Esophagus (tissue), 2 donors: ENCODE results near the gene MKI67. TPM values are rescaled to one million over a fixed set of nuclear protein-coding genes. Genes with fewer than 3 reads are reported as not detected.
"Not testable (repeated sequence)": the region's sequence is repeated elsewhere in the genome, so short reads cannot be mapped to it uniquely, and the experiment has no call there.

Experiments used
- H3K27ac ChIP-seq, 2 donors: one replicate each; pipeline ENCODE4 v1.5.1; 2013; ENCODE audit warnings: low read depth in 2 of 2, mild to moderate bottlenecking in 2 of 2, inconsistent platforms in 1 of 2, low read length in 1 of 2, moderate library complexity in 1 of 2
- H3K27me3 ChIP-seq, 2 donors: one replicate each; pipeline ENCODE4 v1.6.1; 2013; ENCODE audit warnings: low read length in 2 of 2, control low read depth in 1 of 2, mild to moderate bottlenecking in 1 of 2; ENCODE audit not compliant: insufficient read depth in 2 of 2, control insufficient read depth in 1 of 2
- H3K36me3 ChIP-seq, 2 donors: one replicate each; pipeline ENCODE4 v1.6.1; 2013; ENCODE audit warnings: low read length in 1 of 2; ENCODE audit not compliant: control insufficient read depth in 2 of 2, insufficient read depth in 2 of 2
- H3K4me1 ChIP-seq, 2 donors: one replicate each; pipeline ENCODE4 v1.6.1; 2013; ENCODE audit warnings: low read length in 1 of 2; ENCODE audit not compliant: control insufficient read depth in 2 of 2, insufficient read depth in 2 of 2
- H3K4me3 ChIP-seq, 2 donors: one replicate each; pipeline ENCODE4 v1.5.1; 2013; ENCODE audit warnings: low read length in 2 of 2, mild to moderate bottlenecking in 2 of 2, low read depth in 1 of 2, moderate library complexity in 1 of 2
- H3K9me3 ChIP-seq, 2 donors: one replicate each; pipeline ENCODE4 v1.6.1; 2013; ENCODE audit warnings: mild to moderate bottlenecking in 2 of 2, low read depth in 1 of 2, low read length in 1 of 2, moderate library complexity in 1 of 2; ENCODE audit not compliant: control insufficient read depth in 2 of 2, insufficient read depth in 1 of 2
- WGBS, 2 donors: extraction: QIAGEN DNeasy Blood & Tissue Kit; methylation state at CpG; one replicate each; pipeline ENCODE4 v1.1.7; 2013; 5-methylcytosine and 5-hydroxymethylcytosine counted together
- polyA plus RNA-seq, 2 donors: library from polyadenylated mRNA; stranded (reverse); fragments of 200-250 nt; gene quantifications; one replicate each; pipeline ENCODE4 v1.2.3, GENCODE V29; 2013
- donor health status: healthy with polysubstance abuse.
- donor health status: Bipolar disorder and iron deficiency.

Gene MKI67
- polyA plus RNA-seq, 2 donors = 8.7 to 8.9 TPM

GRCh38 chr10:128098631-128099030 lies 27.6 kb downstream of the MKI67 start:
- Histone ChIP-seq H3K36me3 (peaks cover 0 to 3% of the 10 kb centered on the region in 2 donors), H3K9me3 (no peaks in the 10 kb centered on the region), H3K4me1 (no peaks in the 10 kb centered on the region), H3K4me3 (no peak overlapping the region), H3K27me3 (no peaks in the 10 kb centered on the region), H3K27ac (no peak overlapping the region)
- WGBS, 2 donors = 90 to 91% methylated on average over 10 of the region's 10 CpGs

GRCh38 chr10:128097783-128098182 lies 28.4 kb downstream of the MKI67 start:
- Histone ChIP-seq H3K9me3 (no peaks in the 10 kb centered on the region), H3K36me3 (peaks cover 0 to 3% of the 10 kb centered on the region in 2 donors), H3K27me3 (no peaks in the 10 kb centered on the region), H3K4me3 (no peak overlapping the region), H3K27ac (no peak overlapping the region), H3K4me1 (no peaks in the 10 kb centered on the region)
- 85% methylated on average over 8 of the region's 8 CpGs for WGBS, 2 donors

DNA sequence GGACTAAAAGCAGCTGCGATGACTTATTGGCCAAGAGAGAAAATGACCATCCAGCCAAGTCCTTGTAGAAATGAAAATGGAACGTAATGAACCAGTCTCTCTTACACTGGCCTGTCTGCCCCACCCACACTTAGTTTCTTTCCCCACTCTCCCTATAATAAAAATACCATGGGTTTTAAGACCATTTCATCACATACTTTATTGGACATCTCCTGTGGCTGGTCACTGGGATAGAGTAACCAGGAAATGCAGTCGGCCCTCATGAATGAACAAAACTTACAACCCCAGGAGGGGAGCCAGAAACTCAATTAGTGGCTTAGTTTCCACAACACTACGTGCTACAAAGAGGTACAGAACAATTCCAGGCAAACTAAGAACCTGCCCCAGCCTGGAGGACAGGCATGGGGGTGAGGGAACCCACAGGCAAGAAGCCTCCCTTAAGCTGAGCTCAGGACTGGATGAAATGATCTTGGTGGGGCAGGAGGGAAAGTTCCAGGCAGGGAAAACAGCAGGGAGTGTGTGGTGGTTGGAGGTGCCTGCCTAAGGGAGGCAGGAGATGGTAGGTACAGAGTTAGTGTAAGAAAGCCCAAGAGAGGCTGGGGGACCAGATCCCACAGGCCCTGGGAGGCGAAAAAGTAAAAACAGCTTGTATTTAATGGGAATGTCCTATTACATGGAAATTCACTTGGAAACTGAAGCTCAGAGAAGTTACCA lies 29.6 kb downstream of the MKI67 start:
- H3K4me1 ChIP-seq = no peaks in the 10 kb centered on the region
- no peak overlapping the region for H3K27ac ChIP-seq
- H3K36me3 ChIP-seq = no peaks in the 10 kb centered on the region
- 81 to 83% methylated on average over 5 of the region's 5 CpGs for WGBS, 2 donors
- no peak overlapping the region for H3K4me3 ChIP-seq
- H3K27me3 ChIP-seq = no peaks in the 10 kb centered on the region
- H3K9me3 ChIP-seq = no peaks in the 10 kb centered on the region

DNA sequence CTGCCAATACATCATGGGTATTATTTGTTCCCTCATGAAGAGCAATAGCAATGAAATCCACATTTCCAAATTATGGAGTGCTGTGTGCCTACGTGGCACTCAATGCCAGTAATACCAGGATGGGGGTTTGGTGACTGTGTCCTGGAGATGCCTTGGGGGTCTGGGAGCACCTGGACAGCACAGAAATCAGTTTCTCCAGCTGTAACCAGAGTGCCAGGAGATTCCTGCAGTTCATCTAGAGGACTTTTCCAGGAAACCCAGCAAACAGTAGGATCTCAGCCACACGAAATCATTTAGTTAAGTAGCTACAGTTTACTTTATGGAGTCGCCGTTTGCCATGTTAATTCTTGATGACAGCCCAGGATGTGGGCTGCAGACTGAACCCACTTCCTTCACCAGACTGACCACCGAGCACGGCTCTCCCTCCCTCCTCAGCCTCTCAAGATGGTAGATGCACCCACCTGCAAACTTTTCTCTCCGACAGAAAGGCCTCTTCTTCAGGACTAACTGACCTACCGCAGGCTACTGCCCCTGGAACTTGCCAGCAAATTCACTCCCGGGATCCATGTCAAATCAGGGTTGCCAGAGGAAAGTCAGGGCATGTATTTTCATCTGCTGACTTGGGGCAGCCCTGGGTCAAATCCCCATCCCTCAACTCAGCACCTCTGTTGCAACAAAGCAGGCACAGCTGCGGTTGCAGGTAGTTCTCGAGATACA lies 30.3 kb downstream of the MKI67 start:
- H3K27ac ChIP-seq = peak overlapping the region in 1 of 2 donors; percentile 29
- H3K9me3 ChIP-seq = no peaks in the 10 kb centered on the region
- WGBS, 2 donors = 79 to 83% methylated on average over 11 of the region's 11 CpGs
- no peak overlapping the region for H3K4me3 ChIP-seq
- no peaks in the 10 kb centered on the region for H3K36me3 ChIP-seq
- H3K4me1 ChIP-seq = no peaks in the 10 kb centered on the region
- no peaks in the 10 kb centered on the region for H3K27me3 ChIP-seq

- H3K36me3 ChIP-seq = no peaks in the 10 kb centered on the region
- H3K27me3 ChIP-seq = no peaks in the 10 kb centered on the region
- no peak overlapping the region for H3K27ac ChIP-seq
- no peak overlapping the region for H3K4me3 ChIP-seq
- H3K9me3 ChIP-seq = no peaks in the 10 kb centered on the region
- WGBS, 2 donors = 77 to 81% methylated on average over 11 of the region's 11 CpGs
- no peaks in the 10 kb centered on the region for H3K4me1 ChIP-seq
Measured at GRCh38 chr10:128095027-128095752, 31.0 kb downstream of the MKI67 start.

DNA sequence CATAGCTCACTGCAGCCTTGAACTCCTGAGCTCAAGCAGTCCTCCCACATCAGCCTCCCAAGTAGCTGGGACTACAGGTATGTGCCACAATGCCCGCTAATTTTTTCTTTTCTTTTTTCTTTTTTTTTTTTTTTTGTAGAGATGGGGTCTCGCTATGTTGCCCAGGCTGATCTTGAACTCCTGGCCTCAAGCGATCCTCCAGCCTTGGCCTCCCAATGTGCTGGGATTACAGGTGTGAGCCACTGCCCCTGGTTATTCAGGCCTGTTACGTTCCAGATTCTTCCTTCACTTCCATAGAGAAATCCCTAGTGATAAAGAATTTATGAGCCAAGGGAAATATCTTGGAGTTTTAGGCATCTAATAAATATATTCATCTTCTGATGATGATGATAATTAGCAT lies 31.6 kb downstream of the MKI67 start:
- H3K9me3 ChIP-seq, H3K27ac ChIP-seq, H3K27me3 ChIP-seq, H3K4me3 ChIP-seq, H3K4me1 ChIP-seq, H3K36me3 ChIP-seq: not testable (repeated sequence)
- 96 to 97% methylated on average over 4 of the region's 4 CpGs for WGBS, 2 donors

- H3K27ac ChIP-seq = no peak overlapping the region
- H3K36me3 ChIP-seq = no peaks in the 10 kb centered on the region
- 70 to 75% methylated on average over 3 of the region's 3 CpGs for WGBS, 2 donors
Measured at GRCh38 chr10:128092454-128092853, 33.8 kb downstream of the MKI67 start.

DNA sequence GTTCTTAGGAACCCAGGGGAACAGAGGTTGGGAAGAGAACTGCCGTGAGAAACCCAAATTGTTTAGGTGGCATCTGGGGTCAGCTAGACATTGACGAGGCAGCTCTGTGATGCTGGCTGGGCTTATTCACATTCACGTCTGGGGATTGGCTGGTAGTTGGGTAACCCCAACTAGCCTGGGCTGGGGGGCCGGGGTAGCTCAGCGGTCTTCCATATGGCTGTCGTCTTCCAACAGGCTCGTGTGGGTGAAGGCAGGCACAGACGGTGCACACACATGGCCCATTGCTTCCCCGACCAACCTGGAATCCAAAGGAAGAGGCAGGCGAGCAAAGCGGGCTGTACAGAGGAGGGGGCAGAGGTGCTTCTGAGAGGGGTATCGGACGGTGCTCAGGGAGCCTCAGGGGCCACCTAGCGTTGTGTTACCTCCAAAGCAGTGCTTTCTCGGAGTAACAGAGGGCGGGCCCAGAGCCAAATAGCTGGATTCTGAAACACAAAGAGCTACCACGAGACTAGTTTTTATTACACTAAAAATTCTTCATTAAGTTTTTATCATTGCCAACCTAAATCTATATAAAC lies 34.5 kb downstream of the MKI67 start:
- 69 to 71% methylated on average over 17 of the region's 17 CpGs for WGBS, 2 donors
- Histone ChIP-seq H3K27ac (no peak overlapping the region), H3K9me3 (no peaks in the 10 kb centered on the region), H3K36me3 (no peaks in the 10 kb centered on the region), H3K4me3 (no peak overlapping the region), H3K27me3 (no peaks in the 10 kb centered on the region), H3K4me1 (no peaks in the 10 kb centered on the region)

More at GRCh38 chr10:128092454-128092853, 33.8 kb downstream of the MKI67 start:
- H3K4me3 ChIP-seq = no peak overlapping the region
- no peaks in the 10 kb centered on the region for H3K27me3 ChIP-seq
- no peaks in the 10 kb centered on the region for H3K4me1 ChIP-seq
- H3K9me3 ChIP-seq = no peaks in the 10 kb centered on the region

DNA sequence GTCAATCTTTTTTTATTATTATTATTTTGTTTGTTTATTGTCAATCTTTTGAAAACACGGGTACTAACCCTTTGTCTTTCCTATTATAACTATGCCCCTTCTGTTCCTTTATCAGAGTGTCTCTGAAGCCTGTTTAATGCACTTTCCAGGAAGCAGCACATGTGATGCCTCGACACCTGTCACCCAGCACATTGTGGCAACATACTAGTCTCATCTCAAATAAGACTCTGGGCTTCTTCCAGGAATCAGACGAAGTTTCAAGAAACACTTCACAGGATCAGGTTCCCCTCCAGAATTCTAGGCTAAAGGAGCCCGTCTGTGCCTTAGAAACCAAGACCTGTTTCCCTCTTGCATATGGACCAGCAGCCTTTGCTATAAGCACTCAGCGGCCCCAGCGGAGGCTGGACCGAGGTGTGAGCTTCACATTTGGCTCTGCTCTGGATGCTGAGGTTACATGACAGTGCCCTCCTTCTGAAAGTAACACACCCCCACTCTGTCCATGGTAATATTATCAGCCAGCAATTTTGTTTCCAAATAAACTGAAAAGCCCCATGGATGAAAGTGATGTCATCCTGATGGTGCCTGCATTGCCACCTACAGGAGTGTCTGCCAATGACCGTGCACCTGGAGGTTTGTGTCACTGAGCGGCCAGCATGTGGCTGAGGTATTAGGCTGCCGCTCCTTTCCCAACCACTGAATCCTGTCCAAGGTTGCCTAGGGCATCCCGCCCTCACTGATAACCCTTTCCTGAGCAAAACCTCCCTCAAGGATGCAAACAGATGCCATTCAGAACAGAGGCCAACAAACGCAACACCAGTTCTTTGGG lies 38.1 kb downstream of the MKI67 start:
- peaks cover 3 to 9% of the 10 kb centered on the region in 2 donors for H3K36me3 ChIP-seq
- no peaks in the 10 kb centered on the region for H3K27me3 ChIP-seq
- no peak overlapping the region for H3K27ac ChIP-seq
- WGBS, 2 donors = 50 to 53% methylated on average over 12 of the region's 12 CpGs
- H3K4me1 ChIP-seq = peaks cover 0 to 3% of the 10 kb centered on the region in 2 donors
- no peak overlapping the region for H3K4me3 ChIP-seq
- H3K9me3 ChIP-seq = peaks cover 0 to 2% of the 10 kb centered on the region in 2 donors
